Glutamatergic neuron (in vitro differentiated cells): Measurements from ENCODE around the gene RPL12. TPM values are rescaled to one million over a fixed set of nuclear protein-coding genes. Genes with fewer than 3 reads are reported as not detected.
A peak's percentile ranks its signal among the peaks of the same experiment; 100 is the strongest.

Source experiments
- DNase-seq: peaks from one replicate; pipeline ENCODE4 v3.0.0; 2022
- H3K27ac Mint-ChIP-seq: one replicate; pipeline ENCODE4 v1.8.0; 2020; ENCODE audit warnings: mild to moderate bottlenecking, mixed read lengths, inconsistent platforms; ENCODE audit not compliant: unreplicated experiment
- H3K27me3 Mint-ChIP-seq: one replicate; pipeline ENCODE4 v1.8.0; 2020; ENCODE audit warnings: mild to moderate bottlenecking, moderate library complexity, mixed read lengths, inconsistent platforms; ENCODE audit not compliant: unreplicated experiment
- H3K36me3 Mint-ChIP-seq: one replicate; pipeline ENCODE4 v1.8.0; 2020; ENCODE audit warnings: mild to moderate bottlenecking, mixed read lengths, inconsistent platforms; ENCODE audit not compliant: unreplicated experiment
- H3K4me1 Mint-ChIP-seq: one replicate; pipeline ENCODE4 v1.8.0; 2020; ENCODE audit warnings: mild to moderate bottlenecking, low read depth, mixed read lengths, inconsistent platforms; ENCODE audit not compliant: unreplicated experiment
- H3K4me3 Mint-ChIP-seq: one replicate; pipeline ENCODE4 v1.8.0; 2020; ENCODE audit warnings: mild to moderate bottlenecking, mixed read lengths, inconsistent platforms; ENCODE audit not compliant: unreplicated experiment
- H3K9me3 Mint-ChIP-seq: one replicate; pipeline ENCODE4 v1.8.0; 2020; ENCODE audit warnings: mild to moderate bottlenecking, moderate library complexity, mixed read lengths, inconsistent platforms; ENCODE audit not compliant: unreplicated experiment
- CTCF ChIP-seq: fragments of 200-600 bp; sonication (generic); IDR thresholded peaks from one replicate; pipeline ENCODE4 v1.5.0; 2021; ENCODE audit not compliant: partially characterized antibody, unreplicated experiment
- total RNA-seq: library from RNA; stranded (reverse); fragmentation: NEBNext Ultra II Directional; extraction: Animal tissue kit (Norgen Biotek cat#: 25700); gene quantifications from one replicate; pipeline ENCODE4 v1.2.1, GENCODE V29; 2021; ENCODE audit not compliant: unreplicated experiment

The RPL12 gene
- total RNA-seq, 1 donor from 2014 or later: 475 TPM

- Mint-ChIP-seq H3K36me3 (no peaks in the 10 kb centered on the region), H3K4me1 (peaks cover 23% of the 10 kb centered on the region), H3K4me3 (no peak overlapping the region), H3K27me3 (peaks cover 5% of the 10 kb centered on the region), H3K9me3 (peaks cover 3% of the 10 kb centered on the region), H3K27ac (no peak overlapping the region)
- TF ChIP-seq CTCF: no peak
- DNase-seq: no peak
Observed at GRCh38 chr9:127497656-127498290, 46.6 kb upstream of the RPL12 start.

- H3K4me1 Mint-ChIP-seq: peaks cover 29% of the 10 kb centered on the region
- H3K9me3 Mint-ChIP-seq: peaks cover 3% of the 10 kb centered on the region
- H3K27me3 Mint-ChIP-seq: peaks cover 7% of the 10 kb centered on the region
- H3K4me3 Mint-ChIP-seq: no peak overlapping the region
- H3K27ac Mint-ChIP-seq: no peak overlapping the region
- H3K36me3 Mint-ChIP-seq: no peaks in the 10 kb centered on the region
- TF ChIP-seq CTCF: no peak
- DNase-seq: no peak
Observed at GRCh38 chr9:127496974-127497373, 45.8 kb upstream of the RPL12 start.

- peaks cover 1% of the 10 kb centered on the region for H3K9me3 Mint-ChIP-seq
- no peak for DNase-seq
- no peak overlapping the region for H3K27ac Mint-ChIP-seq
- H3K4me3 Mint-ChIP-seq: peak overlapping the region; percentile 34
- no peaks in the 10 kb centered on the region for H3K36me3 Mint-ChIP-seq
- H3K27me3 Mint-ChIP-seq: peaks cover 7% of the 10 kb centered on the region
- no peak for TF ChIP-seq CTCF
- H3K4me1 Mint-ChIP-seq: peaks cover 32% of the 10 kb centered on the region
Observed at GRCh38 chr9:127495884-127496555, 44.8 kb upstream of the RPL12 start.

- H3K27me3 Mint-ChIP-seq: peaks cover 7% of the 10 kb centered on the region
- no peak for DNase-seq
- H3K36me3 Mint-ChIP-seq: no peaks in the 10 kb centered on the region
- H3K9me3 Mint-ChIP-seq: peaks cover 1% of the 10 kb centered on the region
- H3K27ac Mint-ChIP-seq: no peak overlapping the region
- H3K4me1 Mint-ChIP-seq: peaks cover 38% of the 10 kb centered on the region
- H3K4me3 Mint-ChIP-seq: no peak overlapping the region
- no peak for TF ChIP-seq CTCF
Observed at GRCh38 chr9:127494304-127494702, 43.1 kb upstream of the RPL12 start.

- peaks cover 1% of the 10 kb centered on the region for H3K9me3 Mint-ChIP-seq
- H3K27me3 Mint-ChIP-seq: peaks cover 7% of the 10 kb centered on the region
- peak overlapping the region; percentile 17 for H3K27ac Mint-ChIP-seq
- H3K36me3 Mint-ChIP-seq: no peaks in the 10 kb centered on the region
- no peak for DNase-seq
- no peak for TF ChIP-seq CTCF
- H3K4me1 Mint-ChIP-seq: peaks cover 38% of the 10 kb centered on the region
- no peak overlapping the region for H3K4me3 Mint-ChIP-seq
Observed at GRCh38 chr9:127493592-127494303, 42.5 kb upstream of the RPL12 start.
